GM18511 (cell line): ENCODE measurements around the gene CISH.
A peak's percentile ranks its signal among the peaks of the same experiment; 100 is the strongest.

ENCODE experiments used
- ATAC-seq: cut with Tn5 transposase; IDR thresholded peaks from one replicate; pipeline ENCODE4 v1.9.1; 2021; ENCODE audit warnings: mild to moderate bottlenecking, moderate library complexity; ENCODE audit not compliant: unreplicated experiment

Gene CISH

DNA sequence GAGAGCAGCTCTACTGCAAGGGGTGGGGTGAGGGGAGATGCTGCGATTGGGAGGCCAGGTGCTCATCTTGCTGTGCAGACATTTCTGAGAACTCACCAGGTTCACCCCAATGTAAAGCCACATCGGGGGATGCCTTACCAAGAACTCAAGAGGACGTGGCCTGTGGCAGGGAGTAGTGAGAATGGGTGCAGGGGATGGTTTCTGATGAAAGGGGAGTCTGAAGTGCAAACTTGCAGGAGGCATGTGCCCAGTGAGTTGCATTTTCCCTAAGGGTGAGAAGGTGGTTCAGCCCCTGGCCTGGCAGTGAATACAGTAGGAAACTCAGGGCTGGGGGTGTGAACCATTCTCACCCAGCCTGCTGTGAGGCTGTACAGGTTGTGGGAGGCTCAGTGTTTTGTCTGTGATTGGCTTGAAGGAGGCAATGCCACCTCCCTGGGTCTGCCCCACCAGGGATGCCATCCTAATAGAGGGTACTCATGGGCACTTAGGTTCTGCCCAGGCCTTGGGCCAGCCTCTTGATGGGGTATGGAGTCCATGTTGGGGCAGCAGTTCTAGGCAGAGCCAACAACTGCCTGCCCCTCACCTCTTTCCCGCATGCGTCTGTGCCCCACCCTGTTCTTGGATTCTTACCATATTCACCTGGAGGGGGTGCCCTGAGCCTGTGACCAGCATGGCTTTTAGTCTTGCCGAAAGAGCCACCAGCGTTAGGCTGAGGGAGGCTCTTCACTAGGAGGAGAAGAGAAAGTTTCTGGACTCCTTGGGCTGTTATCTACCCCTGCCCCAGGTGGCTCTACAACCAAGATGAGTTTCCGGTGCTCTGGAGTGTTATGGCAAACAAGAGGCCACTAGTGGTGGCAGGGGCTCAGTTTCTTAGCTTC, 37.8 kb downstream of the CISH start:
- no peak for ATAC-seq

DNA sequence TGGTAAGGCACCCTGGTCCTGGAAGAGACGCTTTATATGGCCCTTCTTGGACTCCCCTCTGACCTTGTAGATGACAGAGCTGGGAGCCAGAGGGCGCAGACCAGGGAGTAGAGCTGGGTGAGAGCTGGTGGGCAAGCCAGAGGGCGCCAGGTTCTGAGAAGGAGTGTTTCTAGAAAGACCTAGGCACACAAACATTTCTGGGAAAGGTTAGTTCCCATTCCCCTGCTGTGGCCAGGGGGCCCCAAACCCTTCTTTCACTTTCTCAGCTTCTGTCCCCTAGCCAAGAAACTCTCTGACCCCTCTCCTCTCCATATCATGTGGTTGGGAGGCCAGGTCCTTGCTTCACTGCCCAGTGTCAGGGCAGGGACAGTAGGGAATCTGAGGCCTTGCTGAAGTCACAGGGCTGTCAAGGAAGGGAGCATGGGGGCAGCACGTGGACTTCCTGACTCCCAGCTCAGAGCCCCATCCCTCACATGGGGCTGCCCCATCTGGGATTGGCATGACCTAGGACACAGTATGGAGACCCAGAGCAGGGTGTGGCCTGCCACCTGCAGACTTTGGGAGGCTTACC, 38.7 kb downstream of the CISH start:
- ATAC-seq: no peak

DNA sequence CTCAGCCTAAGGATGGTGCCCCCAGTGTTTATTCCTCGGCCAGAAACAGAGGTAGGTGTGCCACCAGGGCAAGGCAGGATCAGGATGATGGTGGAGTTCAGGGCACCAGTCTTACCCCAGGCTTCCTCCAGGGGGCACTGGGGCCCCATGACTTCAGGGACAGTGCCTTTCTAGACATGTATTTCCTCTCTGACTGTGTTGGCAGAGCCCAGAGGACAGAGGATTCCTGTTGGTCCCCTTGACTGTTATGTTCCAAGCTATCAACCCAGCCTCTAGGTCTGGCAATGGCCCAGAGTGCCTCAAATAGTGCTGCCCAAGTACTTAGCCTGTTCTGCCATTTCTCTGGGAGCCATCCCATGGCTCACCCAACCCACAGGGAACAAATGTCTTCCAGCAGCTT, 39.4 kb downstream of the CISH start:
- ATAC-seq: no peak

DNA sequence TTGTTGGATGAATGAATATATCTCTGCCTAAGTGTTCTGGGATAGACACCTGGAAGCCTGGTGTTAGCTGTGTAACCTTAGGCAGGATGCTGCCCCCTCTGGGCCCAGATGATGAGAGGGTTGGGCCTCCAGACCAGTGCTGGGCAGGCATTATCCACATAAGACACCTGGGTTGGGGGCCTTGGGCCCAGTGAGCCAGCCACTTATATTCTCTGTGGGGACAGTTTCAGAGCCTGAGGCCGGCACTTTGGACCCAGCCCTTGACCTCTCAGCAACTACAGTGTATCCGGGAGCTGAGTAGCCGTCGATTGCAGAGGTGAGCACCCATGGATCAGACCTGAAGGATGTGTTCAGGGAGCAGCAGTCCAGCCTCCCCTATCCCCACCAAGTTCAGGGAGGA, 40.1 kb downstream of the CISH start:
- no peak for ATAC-seq

DNA sequence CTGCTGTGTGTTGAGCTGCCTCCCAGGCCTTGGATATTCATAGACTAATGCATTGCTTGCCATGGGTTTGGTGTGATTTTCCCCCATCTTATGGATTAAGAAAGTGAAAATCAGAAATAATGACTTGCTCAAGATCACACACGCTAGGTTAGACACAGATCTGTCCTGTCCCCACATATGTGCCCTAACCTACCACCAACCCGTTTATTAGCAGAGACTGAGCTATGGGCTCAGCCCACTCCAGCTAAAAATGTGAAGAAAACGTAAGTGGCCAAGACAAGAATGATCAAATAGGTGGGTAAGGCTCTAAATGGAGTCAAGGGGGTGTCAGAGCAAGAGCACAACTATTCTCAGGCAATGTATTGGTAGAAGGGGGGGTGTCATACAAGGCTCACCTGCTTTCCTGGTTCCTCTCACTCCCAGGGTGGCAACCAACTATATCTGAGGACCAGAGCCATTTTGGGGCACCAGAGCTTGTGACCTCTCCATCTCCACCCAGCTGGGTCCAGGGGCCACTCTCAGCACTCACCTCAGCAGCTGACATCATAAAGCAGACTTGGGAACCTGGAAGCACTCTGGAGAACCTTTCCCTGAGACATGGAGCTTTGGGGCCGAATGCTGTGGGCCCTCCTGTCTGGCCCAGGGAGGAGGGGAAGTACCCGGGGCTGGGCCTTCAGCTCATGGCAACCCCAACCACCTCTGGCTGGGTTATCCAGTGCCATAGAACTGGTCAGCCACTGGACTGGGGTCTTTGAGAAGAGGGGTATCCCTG, 40.9 kb downstream of the CISH start:
- no peak for ATAC-seq

DNA sequence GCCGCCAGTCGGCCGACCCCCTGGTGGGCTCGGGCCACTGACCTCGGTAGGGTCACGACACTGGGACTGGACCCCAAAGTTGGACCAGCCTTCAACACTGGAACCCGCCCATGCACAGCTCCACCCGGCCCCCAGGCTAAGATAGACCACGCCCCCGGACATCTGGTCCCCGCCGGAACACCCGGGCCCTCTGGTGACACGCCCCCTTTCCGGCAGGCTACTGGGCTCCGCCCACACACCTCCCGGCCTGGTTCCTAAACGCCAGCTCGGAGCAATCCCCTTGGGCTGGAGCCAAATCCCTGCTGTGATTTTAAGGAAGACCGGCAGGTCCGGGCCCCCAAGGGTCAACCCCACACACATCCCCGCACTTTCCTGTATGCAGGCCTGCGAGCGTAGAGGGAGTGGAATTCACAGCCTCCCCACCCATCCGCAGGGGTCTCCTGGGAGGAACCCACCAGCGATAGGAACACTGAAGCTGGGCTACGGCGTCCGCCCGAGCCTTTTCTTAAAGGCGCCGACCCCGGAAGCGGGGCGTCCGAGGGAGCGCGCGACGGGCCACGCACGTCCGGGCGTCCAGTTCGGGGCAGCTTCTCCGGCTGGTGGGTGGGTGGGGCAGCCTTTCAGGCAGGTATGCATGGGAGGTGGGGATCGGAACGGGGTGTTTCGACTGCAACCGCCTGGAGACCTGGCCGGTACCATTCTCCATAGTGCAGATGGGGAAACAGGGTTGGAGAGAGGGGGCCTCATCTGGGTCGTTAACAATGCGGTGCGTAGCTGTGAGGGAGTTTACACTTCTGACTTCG, 42.4 kb downstream of the CISH start, which contains the start of gene HEMK1:
TSS of gene HEMK1 (plus strand) at position 576 of the 803 bp plus-strand sequence. CDS start 1,583 bp downstream, outside the sequence.
- peak; percentile 72 for ATAC-seq

DNA sequence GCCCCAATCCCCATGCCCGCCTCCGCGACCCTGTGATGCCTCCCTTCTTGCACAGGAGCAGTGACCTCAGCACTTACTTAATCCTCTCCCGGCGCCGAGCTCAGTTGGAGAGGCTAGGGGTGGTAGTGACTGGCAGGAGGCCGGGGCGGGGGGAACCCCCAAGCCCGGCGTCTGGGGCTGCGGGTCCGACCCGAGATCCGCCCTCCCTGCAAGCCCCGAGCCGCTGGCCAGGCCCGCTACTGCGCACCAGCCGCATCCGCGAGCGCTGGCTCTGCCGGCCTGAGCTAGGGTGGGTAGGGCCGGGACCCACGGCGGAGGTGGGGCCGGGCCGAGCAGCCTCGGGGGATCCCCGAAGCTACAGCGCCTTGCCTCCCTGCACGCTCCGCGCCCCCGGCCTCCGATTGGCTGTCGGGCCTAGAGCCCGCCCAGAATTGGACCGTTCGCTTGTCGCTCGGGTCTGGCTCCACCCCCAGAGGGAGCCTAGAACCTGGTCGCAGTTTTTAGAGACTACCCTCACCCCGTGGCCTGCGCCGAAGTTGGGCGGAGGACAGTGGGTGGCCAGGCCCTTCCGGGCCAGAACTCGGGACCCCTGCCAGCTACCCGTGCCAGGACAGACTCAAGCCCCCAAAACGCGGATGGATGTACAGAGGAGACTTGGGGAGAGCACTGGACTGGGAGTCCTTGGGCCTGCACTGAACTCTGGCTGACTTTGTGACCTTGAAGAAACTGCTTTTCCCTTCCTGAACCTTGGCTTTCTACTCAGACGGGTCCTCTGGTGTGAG, 44.0 kb downstream of the CISH start, which contains the start of gene C3orf18:
TSS of gene C3orf18 (minus strand) at position 362 of the 782 bp plus-strand sequence. CDS start 2,048 bp downstream, outside the sequence.
- peak; percentile 79 for ATAC-seq

DNA sequence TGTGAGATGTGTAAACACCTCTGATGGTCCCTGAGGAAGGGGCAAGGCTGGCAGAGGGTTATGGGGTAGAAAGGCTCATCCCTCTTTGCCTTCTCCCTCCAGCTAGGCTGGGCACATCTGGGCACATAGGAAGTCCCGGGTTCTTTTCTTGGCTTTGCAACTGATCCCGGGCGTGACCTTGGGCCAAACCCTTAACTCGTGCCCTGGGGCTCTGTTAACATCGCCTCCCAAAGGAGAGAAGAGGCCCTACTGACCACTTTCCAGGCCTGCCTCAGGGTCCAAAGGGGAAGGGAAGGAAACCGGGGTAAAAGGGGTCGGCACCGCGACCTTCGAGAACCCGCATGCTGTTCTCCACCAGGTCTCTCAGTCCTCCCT, 44.6 kb downstream of the CISH start:
- ATAC-seq: no peak

DNA sequence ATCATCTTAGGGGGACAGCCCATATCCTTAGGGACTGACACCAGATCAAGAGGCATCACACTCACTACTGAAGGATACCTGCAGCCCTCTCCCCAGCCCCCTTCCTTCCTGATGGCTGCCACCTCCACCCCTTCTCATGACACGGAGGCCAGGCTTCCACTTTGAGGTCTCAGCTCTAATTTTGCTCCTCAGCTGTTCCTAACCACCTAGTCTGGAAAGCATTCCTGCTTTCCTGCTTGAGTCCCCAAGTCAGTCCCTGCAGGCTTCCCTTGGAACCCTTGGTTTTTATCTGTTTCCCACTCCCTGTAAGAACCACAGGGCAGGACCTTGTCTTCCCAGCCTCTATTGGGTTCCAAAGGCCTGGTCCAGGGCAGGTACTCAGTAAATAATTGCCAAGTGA, 47.3 kb downstream of the CISH start:
- no peak for ATAC-seq

DNA sequence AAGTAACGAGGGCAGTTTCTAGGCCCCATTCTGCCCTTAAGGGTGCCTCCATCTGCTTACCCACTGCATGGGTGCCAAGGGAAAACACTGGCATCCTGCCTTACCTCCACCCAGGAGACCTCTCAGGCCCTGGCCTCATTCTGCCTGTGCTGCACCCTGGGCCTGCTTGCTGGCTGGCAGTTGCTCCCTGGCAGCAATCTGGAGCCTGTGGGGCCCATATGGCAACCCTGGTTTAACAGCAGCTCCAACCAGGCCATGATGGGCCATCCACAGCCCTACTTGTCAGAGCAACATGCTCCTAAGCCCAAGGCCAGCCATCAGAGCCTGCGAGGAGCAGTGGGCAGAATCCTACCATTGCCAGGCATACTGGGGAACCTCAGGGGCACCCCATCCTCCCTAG, 47.7 kb downstream of the CISH start:
- no peak for ATAC-seq

DNA sequence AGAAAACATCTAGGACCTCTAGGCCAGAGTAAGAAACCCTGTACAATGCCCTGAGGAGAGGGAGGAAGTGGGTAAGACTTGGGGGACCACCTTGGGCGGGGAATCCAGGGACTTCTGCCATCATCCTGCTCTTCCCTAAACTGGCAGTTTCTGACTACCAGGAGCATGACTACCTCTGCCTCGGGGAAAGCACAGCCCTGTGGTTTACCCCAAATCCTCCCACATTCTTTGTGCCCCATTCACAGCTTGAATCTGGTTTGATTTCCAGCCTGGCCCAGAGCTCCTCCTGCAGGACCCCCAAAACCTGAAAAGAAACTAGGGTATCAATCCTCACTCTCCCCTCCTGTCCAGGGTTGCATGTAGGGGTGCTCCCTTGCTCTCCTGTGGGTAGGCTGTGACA, 48.7 kb downstream of the CISH start:
- ATAC-seq: no peak

DNA sequence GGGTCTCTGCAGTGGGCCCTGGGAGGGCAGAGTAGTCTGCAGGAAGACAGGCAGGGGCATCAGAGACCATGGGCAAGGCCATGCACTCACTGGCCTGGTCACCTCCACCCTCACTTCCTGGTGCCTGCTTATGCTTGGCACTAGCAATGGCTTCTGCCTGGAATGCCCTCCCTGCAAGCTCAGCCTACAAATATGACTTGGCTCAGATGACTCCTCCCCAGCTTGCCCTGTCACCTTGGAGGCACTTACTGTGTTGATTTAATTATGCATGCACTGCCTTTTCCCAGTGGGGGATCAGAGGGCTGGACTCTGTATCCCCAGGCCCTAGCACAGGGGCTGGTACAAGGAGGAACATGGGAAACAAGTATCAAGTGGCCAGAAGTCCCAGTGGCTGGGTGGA, 51.9 kb downstream of the CISH start:
- no peak for ATAC-seq

DNA sequence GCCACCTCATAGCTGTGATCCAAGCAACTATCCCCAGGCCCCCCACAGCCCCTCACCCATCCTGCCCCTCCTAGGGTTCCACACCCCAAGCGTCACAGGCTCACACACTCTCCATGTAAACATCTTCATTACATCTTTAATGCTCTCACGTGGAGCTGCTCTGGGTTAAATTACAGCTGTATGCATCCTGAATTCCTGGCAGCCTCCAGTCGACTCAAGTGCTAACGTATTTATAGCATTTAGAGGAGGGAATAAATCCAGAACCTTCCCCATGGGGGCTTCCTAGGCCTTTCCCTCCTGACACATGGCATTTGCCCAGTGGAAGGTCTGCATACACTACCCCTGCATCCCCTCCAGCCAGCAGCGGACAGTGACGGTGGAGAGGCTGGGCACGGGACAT, 53.7 kb downstream of the CISH start:
- ATAC-seq: no peak

DNA sequence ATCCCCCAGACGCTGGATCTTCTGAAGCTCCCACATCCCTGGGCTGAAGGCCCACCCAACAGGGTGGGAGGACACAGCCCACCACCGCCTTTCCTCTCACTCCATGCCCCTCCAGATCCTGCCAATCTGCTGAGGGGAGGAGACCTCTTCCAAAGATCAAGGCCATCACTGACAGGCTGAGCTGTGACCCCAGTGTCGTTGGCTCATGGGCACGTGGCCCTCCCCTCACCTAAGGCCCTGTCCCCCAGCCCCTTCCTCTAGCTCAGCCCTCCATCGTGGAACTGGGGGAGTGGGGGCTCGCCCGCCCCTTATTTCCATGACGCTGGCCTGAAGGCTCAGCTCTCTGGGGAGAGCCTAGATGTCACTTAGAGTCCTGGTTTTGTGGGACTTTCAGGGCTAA, 54.5 kb downstream of the CISH start:
- no peak for ATAC-seq
